Measurements from ENCODE around the gene GTF2A2. TPM values are rescaled to one million over a fixed set of nuclear protein-coding genes. Genes with fewer than 3 reads are reported as not detected.
A peak's percentile ranks its signal among the peaks of the same experiment; 100 is the strongest.

The GTF2A2 gene
- total RNA-seq, 1 experiment from 2014 or later: 81.5 TPM

DNA sequence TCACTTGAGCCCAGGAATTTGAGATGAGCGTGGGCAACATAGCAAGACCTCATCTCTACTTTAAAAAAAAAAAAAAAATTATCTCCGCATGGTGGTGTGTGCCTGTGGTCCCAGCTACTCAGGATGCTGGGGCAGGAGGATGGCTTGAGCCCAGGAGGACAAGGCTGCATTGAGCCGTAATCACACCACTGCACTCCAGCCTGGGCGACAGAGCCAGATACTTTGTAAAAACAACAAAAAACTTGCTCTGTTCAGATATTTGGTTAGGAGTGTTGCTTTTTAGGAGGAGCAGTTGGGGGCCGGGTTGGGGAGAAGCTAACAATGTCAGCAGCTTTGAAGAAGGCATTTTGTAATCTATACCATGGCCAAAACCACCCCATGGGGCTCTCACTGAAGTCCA, 41.7 kb downstream of the GTF2A2 start:
- no peak for DNase-seq (ENCODE audit: low read depth)
- in situ Hi-C loops (cut with HindIII; ENCODE audit: low pct_unique_long_range_greater_than_20kb, low sequenced_read_pairs): no loop called here

DNA sequence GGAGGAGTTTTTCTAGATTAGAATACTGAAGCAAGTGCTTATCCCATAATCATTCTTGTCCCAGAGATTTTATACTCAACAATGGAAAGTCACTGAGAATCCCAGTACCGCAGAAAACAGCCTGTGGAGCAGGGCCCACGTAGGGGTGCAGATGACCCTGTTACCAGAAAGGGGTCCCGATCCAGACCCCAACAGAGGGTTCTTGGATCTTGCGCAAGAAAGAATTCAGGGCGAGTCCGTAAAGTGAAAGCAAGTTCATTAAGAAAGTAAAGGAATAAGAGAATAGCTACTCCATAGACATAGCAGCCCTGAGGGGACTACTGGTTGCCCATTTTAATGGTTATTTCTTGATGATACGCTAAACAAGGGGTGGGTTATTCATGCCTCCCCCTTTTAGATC, 43.2 kb downstream of the GTF2A2 start:
- in situ Hi-C loops (cut with HindIII; ENCODE audit: low pct_unique_long_range_greater_than_20kb, low sequenced_read_pairs): no loop called here
- DNase-seq (ENCODE audit: low read depth): no peak

GRCh38 chr15:59611276-59612260, 45.7 kb downstream of the GTF2A2 start, which contains the start of gene GCNT3:
TSS of gene GCNT3 (plus strand) at chr15:59611783. CDS start at chr15:59618239, 6,456 bp downstream.
- in situ Hi-C loops (cut with HindIII; ENCODE audit: low pct_unique_long_range_greater_than_20kb, low sequenced_read_pairs): no loop called here
- DNase-seq (ENCODE audit: low read depth): peak; percentile 83

- in situ Hi-C loops (cut with HindIII; ENCODE audit: low pct_unique_long_range_greater_than_20kb, low sequenced_read_pairs): no loop called here
- DNase-seq (ENCODE audit: low read depth): no peak
Observed at GRCh38 chr15:59609730-59610712, 47.3 kb downstream of the GTF2A2 start.

DNA sequence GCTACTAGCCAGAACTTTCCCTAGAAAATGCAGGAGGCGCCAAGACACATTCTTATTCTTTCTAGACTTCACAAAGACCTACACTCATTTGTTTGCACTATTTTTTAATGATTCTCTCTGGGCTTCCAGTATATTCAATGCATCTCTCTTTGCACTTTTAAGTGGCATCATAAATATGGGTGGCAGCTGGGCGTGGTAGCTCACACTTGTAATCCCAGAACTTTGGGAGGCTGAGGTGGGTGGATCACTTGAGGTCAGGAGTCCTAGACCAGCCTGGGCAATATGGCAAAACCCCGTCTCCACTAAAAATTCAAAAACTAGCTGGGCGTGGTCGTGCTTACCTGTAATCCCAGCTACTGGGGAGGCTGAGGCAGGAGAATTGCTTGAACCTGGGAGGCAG, 51.3 kb downstream of the GTF2A2 start:
- in situ Hi-C loops (cut with HindIII; ENCODE audit: low pct_unique_long_range_greater_than_20kb, low sequenced_read_pairs): no loop called here
- no peak for DNase-seq (ENCODE audit: low read depth)

DNA sequence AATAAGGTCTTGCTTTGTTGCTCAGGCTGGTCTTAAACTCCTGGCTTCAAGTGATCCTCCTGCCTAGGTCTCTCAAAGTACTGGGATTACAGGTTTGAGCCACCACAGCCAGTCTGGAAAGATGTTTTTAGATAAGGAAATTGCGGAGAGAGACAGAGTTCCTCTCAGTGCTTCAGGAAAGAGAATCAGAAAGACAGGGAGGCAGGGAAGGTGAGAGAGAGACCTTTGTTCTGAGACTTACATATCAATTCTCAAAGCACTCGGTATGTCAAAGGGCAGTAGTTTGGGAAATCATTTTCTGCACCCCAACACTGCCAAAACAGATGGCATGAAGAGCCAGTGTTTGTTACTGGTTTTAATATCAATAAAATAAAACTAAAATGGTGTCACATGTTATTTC, 58.9 kb downstream of the GTF2A2 start:
- in situ Hi-C loops (cut with HindIII; ENCODE audit: low pct_unique_long_range_greater_than_20kb, low sequenced_read_pairs): no loop called here
- no peak for DNase-seq (ENCODE audit: low read depth)

DNA sequence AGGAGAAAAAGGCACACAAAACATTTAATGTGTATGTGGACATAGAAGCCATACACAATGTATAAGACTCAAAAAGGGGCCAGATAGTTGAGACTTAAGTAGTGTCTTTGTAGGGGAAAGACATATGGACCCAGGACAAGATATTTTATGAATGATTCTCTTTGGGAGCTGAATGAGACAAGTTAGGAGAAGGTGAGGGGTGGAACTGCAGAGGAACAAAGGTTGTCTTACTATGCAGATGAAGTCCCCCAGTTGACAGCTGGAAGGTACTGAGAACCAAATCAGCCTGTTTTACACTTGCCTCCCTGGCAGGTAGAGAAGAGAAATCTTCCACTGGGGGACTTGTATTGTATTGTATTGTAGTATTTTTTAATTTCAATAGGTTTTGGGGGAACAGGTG, 60.7 kb downstream of the GTF2A2 start:
- no peak for DNase-seq (ENCODE audit: low read depth)
- in situ Hi-C loops (cut with HindIII; ENCODE audit: low pct_unique_long_range_greater_than_20kb, low sequenced_read_pairs): no loop called here

DNA sequence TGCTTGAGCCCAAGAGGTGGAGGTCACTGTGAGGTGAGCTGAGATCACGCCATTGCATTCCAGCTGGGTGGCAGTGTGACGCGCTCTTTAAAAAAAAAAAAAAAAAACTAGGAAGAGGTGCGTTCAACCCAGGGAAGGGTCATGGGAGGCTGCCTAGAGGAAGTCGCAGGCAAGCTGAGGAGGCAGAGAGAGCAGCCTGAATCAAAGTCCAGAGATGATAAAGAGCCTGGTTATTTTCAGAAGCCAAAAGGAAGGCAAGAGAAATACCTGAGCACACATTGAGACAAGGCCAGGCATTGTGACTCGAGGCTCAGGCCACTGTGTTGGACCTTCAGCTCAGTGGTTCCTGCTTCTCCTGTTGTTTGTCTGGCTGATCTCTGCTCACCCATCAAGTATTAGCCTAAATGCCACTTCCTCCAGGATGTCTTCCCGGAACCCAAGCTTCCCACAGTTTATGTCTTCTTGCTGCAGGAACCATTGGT, 61.8 kb downstream of the GTF2A2 start:
- peak; percentile 86 for DNase-seq (ENCODE audit: low read depth)
- in situ Hi-C loops (cut with HindIII; ENCODE audit: low pct_unique_long_range_greater_than_20kb, low sequenced_read_pairs): no loop called here

- in situ Hi-C loops (cut with HindIII; ENCODE audit: low pct_unique_long_range_greater_than_20kb, low sequenced_read_pairs): no loop called here
- no peak for DNase-seq (ENCODE audit: low read depth)
Observed at GRCh38 chr15:59594991-59595390, 62.3 kb downstream of the GTF2A2 start.

GRCh38 chr15:59594493-59594942, 62.8 kb downstream of the GTF2A2 start:
- DNase-seq (ENCODE audit: low read depth): peak; percentile 98
- in situ Hi-C loops (cut with HindIII; ENCODE audit: low pct_unique_long_range_greater_than_20kb, low sequenced_read_pairs): no loop called here

DNA sequence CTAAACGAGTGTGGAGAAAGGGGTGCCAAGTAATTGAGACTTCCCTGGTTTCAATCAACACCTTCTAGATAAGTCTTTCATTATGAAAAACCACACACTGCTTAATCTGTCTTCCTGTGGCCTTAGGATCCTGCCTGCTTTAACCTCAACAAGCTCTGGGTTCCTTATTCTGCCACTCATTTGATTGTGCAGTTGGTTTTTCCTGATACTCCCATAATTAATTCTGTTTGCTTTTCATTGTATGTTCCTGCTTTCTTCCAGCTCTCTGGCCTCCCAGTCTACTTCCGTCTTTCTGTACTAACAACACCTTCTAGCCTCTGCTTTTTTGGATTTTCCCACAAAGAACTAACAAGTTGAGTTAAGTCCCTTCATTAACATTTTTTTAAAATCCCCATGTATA, 66.0 kb downstream of the GTF2A2 start:
- DNase-seq (ENCODE audit: low read depth): no peak
- in situ Hi-C loops (cut with HindIII; ENCODE audit: low pct_unique_long_range_greater_than_20kb, low sequenced_read_pairs): no loop called here

DNA sequence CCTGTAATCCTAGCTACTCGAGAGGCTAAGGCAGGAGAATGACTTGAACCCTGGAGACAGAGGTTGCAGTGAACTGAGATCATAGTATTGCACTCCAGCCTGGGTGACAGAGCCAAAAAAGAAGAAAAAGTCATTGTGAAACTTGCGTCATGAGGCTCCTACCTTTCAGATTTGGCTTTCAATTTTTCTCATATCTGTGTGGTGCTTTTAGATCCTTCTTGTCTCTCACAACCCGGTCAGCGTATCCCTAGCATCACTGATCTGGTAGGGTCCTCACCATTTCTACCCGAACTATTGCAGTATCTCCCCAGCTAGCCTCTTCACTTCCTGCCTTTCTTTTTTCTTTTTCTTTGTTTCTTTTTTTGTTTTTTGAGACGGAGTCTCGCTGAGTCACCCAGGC, 67.3 kb downstream of the GTF2A2 start:
- DNase-seq (ENCODE audit: low read depth): no peak
- in situ Hi-C loops (cut with HindIII; ENCODE audit: low pct_unique_long_range_greater_than_20kb, low sequenced_read_pairs): no loop called here

Other genes with a start within 250 kb of the GTF2A2 start
- gene FAM81A, start 219.3 kb downstream of the GTF2A2 start, total RNA-seq (2014; rRNA removed; shearing (Covaris generic); ENCODE audit: low replicate concordance): 1.9 and 4.1 TPM in 2 replicates
- gene GCNT3, start 45.7 kb downstream of the GTF2A2 start, total RNA-seq (2014; rRNA removed; shearing (Covaris generic); ENCODE audit: low replicate concordance): 0.64 and 5.9 TPM in 2 replicates
- gene BNIP2, start 31.8 kb upstream of the GTF2A2 start, total RNA-seq (2014; rRNA removed; shearing (Covaris generic); ENCODE audit: low replicate concordance): 33.1 and 66.9 TPM in 2 replicates